SK-N-SH treated with all-trans-retinoic acid at 6 μM for 48 hours (cell line): ENCODE data around the gene C1orf115.

ENCODE experiments used
- ARNTL ChIP-seq: fragments of 450-650 bp; formaldehyde crosslinking; IDR thresholded peaks from 2 replicates; pipeline ENCODE4 v1.5.0; 2020; ENCODE audit warnings: low read depth, mild to moderate bottlenecking, moderate library complexity, borderline replicate concordance
- BACH2 ChIP-seq: fragments of 250-450 bp; sonication (Bioruptor Pico); IDR thresholded peaks from 2 replicates; pipeline ENCODE4 v1.9.0; 2021; ENCODE audit warnings: mild to moderate bottlenecking, borderline replicate concordance

DNA sequence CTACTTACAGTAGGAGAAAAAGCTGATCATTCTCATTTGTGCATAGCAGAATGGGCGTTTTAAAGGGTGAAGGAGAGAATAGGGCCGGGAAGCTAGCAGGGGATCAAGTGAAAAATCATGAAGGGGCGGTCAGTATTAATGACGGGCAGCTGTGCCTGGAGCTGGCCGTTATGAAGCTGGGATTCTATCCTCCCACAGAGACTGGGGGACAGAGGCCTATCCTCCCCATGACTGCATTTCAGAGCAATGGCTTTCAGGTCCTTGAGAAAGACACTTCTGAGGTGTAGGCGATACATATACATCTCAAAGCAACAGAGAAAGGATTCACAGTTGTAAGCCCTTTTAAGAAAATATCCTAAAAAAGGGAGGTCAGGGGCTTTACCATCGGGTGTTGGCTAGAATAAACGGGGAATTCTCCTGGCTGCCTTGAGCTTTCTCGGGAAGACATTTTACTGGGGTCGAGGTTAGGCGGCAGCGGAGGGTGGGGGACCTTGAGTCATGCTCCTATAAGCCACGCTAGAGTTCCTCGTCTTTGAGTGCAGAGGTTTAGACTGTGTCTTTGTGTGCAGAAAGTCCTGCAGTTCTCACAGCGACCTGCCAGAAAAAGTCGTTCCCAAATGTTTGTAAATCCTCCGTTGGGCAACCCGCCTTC, 57.4 kb downstream of the C1orf115 start:
- TF ChIP-seq BACH2 (CRISPR knock-in tag) (no peak), ARNTL (no peak)
